ENCODE results near the gene YIF1A.
"Not testable (repeated sequence)": the region's sequence is repeated elsewhere in the genome, so short reads cannot be mapped to it uniquely, and the experiment has no call there.

The YIF1A gene

DNA sequence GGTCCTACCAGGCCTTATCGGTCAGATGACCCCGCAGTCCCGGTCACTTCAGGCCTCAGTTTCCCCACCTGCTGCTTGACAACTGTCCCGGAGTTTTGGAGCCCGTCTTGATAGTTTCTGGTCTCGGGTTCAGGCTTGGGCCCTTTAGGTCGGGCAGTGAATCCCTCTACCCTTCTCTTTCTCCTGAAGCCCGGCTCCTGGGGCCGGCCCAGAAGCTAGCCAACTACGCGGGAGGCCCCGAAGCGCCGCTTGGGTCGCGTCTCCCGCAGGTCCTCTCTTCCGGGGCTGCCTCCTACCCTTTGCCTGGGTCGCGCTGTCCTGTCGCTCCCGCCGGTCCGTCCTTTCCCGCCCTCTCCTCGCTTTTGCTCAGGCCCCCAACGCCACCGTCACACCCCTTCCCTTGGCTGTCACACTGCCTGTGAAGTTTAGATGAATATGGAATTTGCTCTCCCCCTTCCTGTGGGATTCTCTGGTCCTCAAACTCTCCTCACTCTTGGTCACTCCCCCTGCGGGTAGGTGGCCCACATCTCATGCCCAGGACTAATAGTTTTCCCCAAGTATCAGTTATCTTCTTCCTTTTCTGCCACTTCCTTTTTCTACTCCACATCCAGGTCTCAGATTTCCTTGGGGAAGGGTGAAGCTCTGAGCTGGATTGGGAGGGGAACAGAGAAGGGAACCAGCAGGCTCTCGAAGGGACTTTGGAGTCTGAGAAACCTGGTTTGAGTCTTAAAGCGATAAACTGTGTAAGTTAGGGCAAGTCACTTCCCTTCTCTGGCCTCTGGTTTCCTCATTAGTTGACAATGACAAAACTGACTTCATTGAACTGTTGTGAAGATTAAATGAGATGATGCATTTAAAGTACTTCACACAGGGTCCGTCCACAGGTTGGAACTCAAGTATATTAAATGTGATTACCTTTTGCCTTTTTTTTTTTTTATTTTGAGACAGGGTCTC is 19.7 kb downstream of the YIF1A start:
- DNase-seq (ENCODE audit: low read depth), result no peak

- DNase-seq (ENCODE audit: low read depth), result peak; percentile 99
These were observed 20.5 kb downstream of the YIF1A start, which contains the start of gene RAB1B for GRCh38 chr11:66268244-66268951. TSS of gene RAB1B (plus strand) at chr11:66268639. CDS start at chr11:66268680, 41 bp downstream.

GRCh38 chr11:66267379-66268243 is 21.3 kb downstream of the YIF1A start:
- peak; percentile 79 for DNase-seq (ENCODE audit: low read depth)

DNA sequence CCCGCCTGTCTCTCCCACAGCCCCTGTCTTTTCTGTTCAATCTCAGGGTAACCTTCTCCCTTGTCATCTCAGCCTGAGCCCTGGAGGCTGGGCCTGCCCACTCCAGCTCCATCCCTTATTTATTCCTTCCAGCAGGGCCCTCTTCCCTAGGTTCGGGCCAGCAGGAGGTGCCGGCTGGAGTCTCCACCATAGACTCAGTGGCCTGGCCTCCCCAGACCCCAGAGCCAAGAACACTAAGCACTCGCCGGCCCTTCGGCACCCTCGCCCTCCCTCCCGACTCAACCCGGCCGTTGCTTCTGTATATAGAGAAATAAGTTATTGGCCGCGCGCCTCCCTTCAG is 21.9 kb downstream of the YIF1A start:
- no peak for DNase-seq (ENCODE audit: low read depth)

DNA sequence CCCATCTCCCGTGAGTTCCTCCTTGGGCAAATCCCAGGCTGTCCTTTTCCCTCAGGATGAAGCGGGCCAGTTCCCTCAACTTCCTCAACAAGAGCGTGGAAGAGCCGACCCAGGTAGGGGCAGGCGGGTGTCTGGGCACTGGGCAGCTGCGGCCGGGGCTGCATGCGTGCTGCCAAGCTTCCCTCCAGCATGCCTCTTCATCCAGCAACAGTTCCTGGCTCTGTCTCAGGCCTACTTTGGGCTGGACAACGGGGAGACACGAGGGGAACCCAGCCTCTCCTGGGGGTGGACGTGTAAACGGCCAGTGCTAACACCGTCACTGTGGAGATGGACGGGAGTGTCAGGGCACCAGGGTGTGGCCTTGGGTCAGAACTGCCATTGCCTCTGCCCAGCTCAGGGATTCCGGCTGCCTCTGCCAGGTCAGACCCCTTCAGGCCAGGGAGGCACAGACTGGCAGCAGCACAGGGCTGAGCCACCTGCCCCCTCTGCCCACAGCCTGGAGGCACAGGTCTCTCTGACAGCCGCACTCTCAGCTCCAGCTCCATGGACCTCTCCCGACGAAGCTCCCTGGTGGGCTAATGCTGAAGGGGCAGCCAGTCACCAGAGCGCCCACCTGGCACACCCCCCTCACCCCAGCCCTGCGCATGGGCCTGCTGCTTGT is 22.4 kb downstream of the YIF1A start:
- no peak for DNase-seq (ENCODE audit: low read depth)

DNA sequence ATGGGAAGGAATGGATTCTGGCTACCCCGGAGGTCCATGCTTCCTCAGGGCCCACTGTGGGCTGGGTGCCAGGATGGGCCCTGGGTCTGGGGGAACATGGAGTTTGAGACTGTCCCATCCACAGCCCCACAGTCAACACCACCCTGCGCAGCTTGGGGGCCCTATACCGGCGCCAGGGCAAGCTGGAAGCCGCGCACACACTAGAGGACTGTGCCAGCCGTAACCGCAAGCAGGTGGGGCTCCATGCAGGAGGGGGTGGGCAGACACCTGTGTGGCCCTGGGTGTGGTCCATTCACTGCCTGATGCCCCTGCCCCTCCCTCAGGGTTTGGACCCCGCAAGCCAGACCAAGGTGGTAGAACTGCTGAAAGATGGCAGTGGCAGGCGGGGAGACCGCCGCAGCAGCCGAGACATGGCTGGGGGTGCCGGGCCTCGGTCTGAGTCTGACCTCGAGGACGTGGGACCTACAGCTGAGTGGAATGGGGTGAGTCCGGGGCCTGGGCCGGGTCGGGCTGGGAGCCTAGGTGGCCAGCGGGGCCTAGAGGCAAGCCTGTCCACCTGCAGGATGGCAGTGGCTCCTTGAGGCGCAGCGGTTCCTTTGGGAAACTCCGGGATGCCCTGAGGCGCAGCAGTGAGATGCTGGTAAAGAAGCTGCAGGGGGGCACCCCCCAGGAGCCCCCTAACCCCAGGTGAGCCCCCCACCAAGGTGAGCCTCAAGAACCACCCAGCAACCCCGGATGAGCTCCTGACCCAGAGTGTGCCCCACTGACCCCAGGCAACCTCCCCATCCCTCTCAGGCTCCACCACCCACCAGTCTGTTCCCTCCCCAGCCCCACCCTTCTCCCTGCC is 23.2 kb downstream of the YIF1A start:
- DNase-seq (ENCODE audit: low read depth), result no peak

- DNase-seq (ENCODE audit: low read depth), result no peak
These were observed 24.0 kb downstream of the YIF1A start for GRCh38 chr11:66264914-66265313.

GRCh38 chr11:66264383-66264782 is 24.6 kb downstream of the YIF1A start:
- no peak for DNase-seq (ENCODE audit: low read depth)

- DNase-seq (ENCODE audit: low read depth), result no peak
These were observed 25.2 kb downstream of the YIF1A start for GRCh38 chr11:66263785-66264184.

DNA sequence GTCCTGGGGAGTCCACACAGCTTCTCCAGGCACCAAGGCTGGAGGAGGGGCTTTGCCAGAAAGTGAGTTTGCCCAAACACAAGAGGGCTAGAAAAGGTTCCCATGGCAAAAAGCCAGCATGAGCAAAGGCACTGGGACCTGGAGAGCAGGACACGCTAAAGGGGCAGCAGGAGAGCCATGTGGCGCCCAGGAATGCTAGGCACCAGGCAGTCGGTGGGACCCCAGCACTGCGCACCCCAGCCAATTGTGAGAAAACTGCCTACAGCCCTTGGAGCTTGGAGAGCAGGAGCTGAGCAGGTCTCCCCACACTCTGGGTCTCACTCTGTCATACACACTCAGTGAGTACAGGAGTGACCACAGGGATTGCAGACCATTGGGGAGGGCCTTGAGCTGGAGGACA is 25.7 kb downstream of the YIF1A start:
- DNase-seq (ENCODE audit: low read depth), result no peak

DNA sequence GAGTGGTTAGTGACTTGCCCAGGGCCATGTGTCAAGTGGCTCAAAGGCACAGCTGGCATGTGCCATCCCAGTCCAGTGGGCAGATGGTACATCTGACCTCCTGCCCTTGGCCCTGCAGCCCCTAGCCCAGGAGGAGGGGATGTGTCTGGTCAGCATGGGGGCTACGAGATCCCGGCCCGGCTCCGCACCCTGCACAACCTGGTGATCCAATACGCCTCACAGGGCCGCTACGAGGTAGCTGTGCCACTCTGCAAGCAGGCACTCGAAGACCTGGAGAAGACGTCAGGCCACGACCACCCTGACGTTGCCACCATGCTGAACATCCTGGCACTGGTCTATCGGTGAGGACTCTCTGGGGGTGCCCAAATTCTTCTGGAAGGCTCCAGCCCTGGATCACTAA is 26.2 kb downstream of the YIF1A start:
- no peak for DNase-seq (ENCODE audit: low read depth)

GRCh38 chr11:66262191-66262590 is 26.8 kb downstream of the YIF1A start:
- DNase-seq (ENCODE audit: low read depth), result no peak

DNA sequence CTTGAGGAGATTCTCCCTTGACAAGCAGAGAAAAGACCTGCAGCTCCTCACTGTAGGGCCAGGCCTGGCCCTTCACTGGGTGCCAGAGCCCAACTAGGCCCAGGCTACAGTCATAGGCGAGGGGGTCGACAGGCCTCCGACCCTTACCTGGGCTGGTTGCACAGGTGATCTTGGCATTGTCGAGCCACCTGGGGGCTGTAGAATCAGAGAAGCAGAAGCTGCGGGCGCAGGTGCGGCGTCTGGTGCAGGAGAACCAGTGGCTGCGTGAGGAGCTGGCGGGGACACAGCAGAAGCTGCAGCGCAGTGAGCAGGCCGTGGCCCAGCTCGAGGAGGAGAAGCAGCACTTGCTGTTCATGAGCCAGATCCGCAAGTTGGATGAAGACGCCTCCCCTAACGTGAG is 27.4 kb downstream of the YIF1A start:
- no peak for DNase-seq (ENCODE audit: low read depth)

GRCh38 chr11:66259956-66260355 is 29.0 kb downstream of the YIF1A start:
- DNase-seq (ENCODE audit: low read depth), result no peak

GRCh38 chr11:66259225-66259624 is 29.7 kb downstream of the YIF1A start:
- DNase-seq (ENCODE audit: low read depth), result no peak

GRCh38 chr11:66258473-66258893 is 30.5 kb downstream of the YIF1A start:
- DNase-seq (ENCODE audit: low read depth), result no peak

- not testable (repeated sequence) for DNase-seq (ENCODE audit: low read depth)
These were observed 35.9 kb downstream of the YIF1A start for GRCh38 chr11:66253081-66253480.

GRCh38 chr11:66251809-66252208 is 37.1 kb downstream of the YIF1A start:
- DNase-seq (ENCODE audit: low read depth), result no peak

- no peak for DNase-seq (ENCODE audit: low read depth)
These were observed 40.0 kb downstream of the YIF1A start for GRCh38 chr11:66248903-66249302.

DNA sequence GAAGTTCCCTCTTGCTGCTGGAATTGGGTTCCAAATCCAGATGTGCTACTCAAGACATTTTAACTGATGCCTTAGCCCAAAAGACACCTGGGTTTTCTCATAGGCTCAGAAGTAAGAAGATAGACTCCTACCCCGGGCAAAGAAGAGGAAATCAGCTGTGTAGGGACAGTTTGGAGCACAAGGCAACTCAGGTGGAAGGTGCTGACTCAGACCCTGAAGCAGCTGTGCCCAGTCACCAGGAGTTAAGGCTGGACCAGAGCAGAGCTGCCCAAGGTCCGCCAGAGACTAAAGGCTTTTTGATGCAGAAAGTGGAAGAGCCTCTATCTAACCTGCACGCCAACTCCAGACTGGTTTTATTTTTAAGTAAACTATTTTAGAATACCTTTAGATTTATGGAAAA is 41.1 kb downstream of the YIF1A start:
- DNase-seq (ENCODE audit: low read depth), result no peak

DNA sequence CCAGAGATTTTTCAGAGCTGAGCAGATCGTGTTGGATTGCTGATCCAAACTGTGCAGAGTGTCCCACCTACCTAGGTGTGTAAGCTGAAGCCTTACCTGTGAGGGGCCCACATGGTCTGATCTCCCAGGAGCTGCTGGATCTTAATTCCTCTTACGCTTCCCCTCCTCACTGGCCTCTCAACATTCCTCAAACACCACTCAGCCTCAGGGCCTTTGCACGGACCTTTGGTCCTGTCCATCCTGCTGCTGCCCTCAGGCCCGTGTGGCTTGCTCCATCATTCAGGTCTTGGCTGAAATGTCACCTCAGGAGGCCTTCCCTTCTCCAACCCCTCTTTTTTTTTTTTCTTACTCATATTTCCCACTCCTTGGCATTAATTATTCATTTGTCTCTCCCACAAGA is 41.6 kb downstream of the YIF1A start:
- no peak for DNase-seq (ENCODE audit: low read depth)

All from fibroblast of the conjunctiva (primary cell).